Common myeloid progenitor, CD34-positive (primary cell): ENCODE results near the gene PIK3R5.

ENCODE experiments used
- CTCF ChIA-PET: fragments of 350-600 bp; sonication (Branson Sonifier 250); formaldehyde crosslinking; loops from one replicate; lab custom pipeline; 2021; ENCODE audit warnings: antibody characterized with exemption; lab: Charles Lee
- POLR2A ChIA-PET: fragments of 350-600 bp; sonication (Branson Sonifier 250); formaldehyde crosslinking; loops from one replicate; lab custom pipeline; 2021; ENCODE audit warnings: antibody characterized with exemption; lab: Charles Lee
- DNase-seq, 3 donors: peaks; one replicate each; pipeline versions ENCODE4 v3.0.0 to v3.0.0-alpha.2; 2013
- H3K27ac ChIP-seq, 2 experiments: 1 replicate in 1 of 2; 2 replicates in 1 of 2; pipeline ENCODE4 v1.7.0; 2013; ENCODE audit warnings: inconsistent platforms in 2 of 2, low read length in 2 of 2, mild to moderate bottlenecking in 2 of 2, low read depth in 1 of 2, moderate library complexity in 1 of 2; ENCODE audit not compliant: severe bottlenecking in 2 of 2, insufficient read depth in 1 of 2, poor library complexity in 1 of 2
- H3K27me3 ChIP-seq, 5 experiments: replicated peaks in 2 of 5; 1 replicate in 3 of 5; 2 replicates in 2 of 5; pipeline versions ENCODE4 v1.6.1 to v1.7.0; 2013; ENCODE audit warnings: low read length in 4 of 5, mild to moderate bottlenecking in 2 of 5, moderate library complexity in 2 of 5, inconsistent platforms in 1 of 5; ENCODE audit not compliant: insufficient read depth in 5 of 5, control insufficient read depth in 4 of 5
- H3K36me3 ChIP-seq, 4 experiments: 1 replicate in 2 of 4; 2 replicates in 2 of 4; pipeline versions ENCODE4 v1.6.1 to v1.7.0; 2013; ENCODE audit warnings: low read length in 3 of 4, control low read depth in 1 of 4, mild to moderate bottlenecking in 1 of 4; ENCODE audit not compliant: control insufficient read depth in 4 of 4, insufficient read depth in 4 of 4
- H3K4me1 ChIP-seq, 4 experiments: 1 replicate in 3 of 4; 2 replicates in 1 of 4; pipeline versions ENCODE4 v1.6.1 to v1.7.1; 2013; ENCODE audit warnings: low read length in 3 of 4, mild to moderate bottlenecking in 3 of 4, control low read depth in 1 of 4, inconsistent platforms in 1 of 4, moderate library complexity in 1 of 4; ENCODE audit not compliant: control insufficient read depth in 4 of 4, insufficient read depth in 4 of 4; ENCODE audit errors: control extremely low read depth in 1 of 4
- H3K4me3 ChIP-seq, 7 experiments: 1 replicate in 4 of 7; 2 replicates in 3 of 7; pipeline versions ENCODE4 v1.5.1 to v1.7.0; 2013; ENCODE audit warnings: mild to moderate bottlenecking in 7 of 7, low read length in 6 of 7, moderate library complexity in 6 of 7, inconsistent platforms in 2 of 7, low read depth in 2 of 7, control low read depth in 1 of 7; ENCODE audit not compliant: insufficient read depth in 4 of 7, control insufficient read depth in 1 of 7; ENCODE audit errors: extremely low read depth in 1 of 7
- H3K9me3 ChIP-seq, 5 experiments: 1 replicate in 4 of 5; 2 replicates in 1 of 5; pipeline versions ENCODE4 v1.6.1 to v1.7.1; 2013; ENCODE audit warnings: low read length in 4 of 5, mild to moderate bottlenecking in 2 of 5, inconsistent platforms in 1 of 5, low read depth in 1 of 5, moderate library complexity in 1 of 5; ENCODE audit not compliant: control insufficient read depth in 4 of 5, insufficient read depth in 2 of 5; ENCODE audit errors: control extremely low read depth in 1 of 5
- WGBS: methylation state at CpG from one replicate; pipeline ENCODE4 v1.1.5; 2013; ENCODE audit not compliant: insufficient coverage; 5-methylcytosine and 5-hydroxymethylcytosine counted together

PIK3R5 gene

GRCh38 chr17:8954339-8954738 lies 11.2 kb downstream of the PIK3R5 start:
- POLR2A ChIA-PET, result no interaction called here
- Histone ChIP-seq H3K27me3 (no peaks in the 10 kb centered on the region), H3K36me3 (peaks cover 0 to 7% (median 2%) of the 10 kb centered on the region in 4 experiments), H3K9me3 (peaks cover 0 to 4% (median 0%) of the 10 kb centered on the region in 5 experiments), H3K27ac (peak overlapping the region in 1 of 2 experiments; percentile 35), H3K4me3 (peak overlapping the region in 4 of 7 experiments; percentile 3 to 48 (median 34)), H3K4me1 (peaks cover 21 to 44% (median 38%) of the 10 kb centered on the region in 4 experiments)
- CTCF ChIA-PET, result interaction anchor here (0.7 to 1.7 kb wide), 7 partner anchors 12 to 59 kb away, joined by 3 to 6 read pairs (median 4); no protein-coding TSS in a partner anchor
- WGBS, result 6% methylated on average over 10 of the region's 10 CpGs
- peak; percentile 80 to 95 (median 92) for DNase-seq

GRCh38 chr17:8953156-8953885 lies 12.2 kb downstream of the PIK3R5 start:
- H3K4me1 ChIP-seq, result peaks cover 21 to 50% (median 38%) of the 10 kb centered on the region in 4 experiments
- POLR2A ChIA-PET, result no interaction called here

GRCh38 chr17:8952191-8952590 lies 13.3 kb downstream of the PIK3R5 start:
- no peak overlapping the region for H3K4me3 ChIP-seq
- CTCF ChIA-PET, result interaction anchor here (1.4 to 1.9 kb wide), 2 partner anchors 10 to 51 kb away, joined by 4 to 6 read pairs; no protein-coding TSS in a partner anchor
- H3K27me3 ChIP-seq, result no peaks in the 10 kb centered on the region
- H3K27ac ChIP-seq, result no peak overlapping the region
- 100% methylated on average over 1 of the region's 1 CpG for WGBS
- POLR2A ChIA-PET, result no interaction called here
- DNase-seq, result no peak
- peaks cover 0 to 4% (median 0%) of the 10 kb centered on the region in 5 experiments for H3K9me3 ChIP-seq
- peaks cover 20 to 49% (median 38%) of the 10 kb centered on the region in 4 experiments for H3K4me1 ChIP-seq
- peaks cover 0 to 7% (median 0%) of the 10 kb centered on the region in 4 experiments for H3K36me3 ChIP-seq

More at GRCh38 chr17:8953156-8953885, 12.2 kb downstream of the PIK3R5 start:
- CTCF ChIA-PET, result interaction anchor here (1.0 to 1.9 kb wide), 8 partner anchors 9 to 58 kb away, joined by 3 to 6 read pairs (median 4); no protein-coding TSS in a partner anchor
- H3K36me3 ChIP-seq, result peaks cover 0 to 7% (median 0%) of the 10 kb centered on the region in 4 experiments
- H3K9me3 ChIP-seq, result peaks cover 0 to 4% (median 0%) of the 10 kb centered on the region in 5 experiments
- DNase-seq, result no peak
- peak overlapping the region in 1 of 2 experiments; percentile 3 for H3K27ac ChIP-seq
- H3K27me3 ChIP-seq, result no peaks in the 10 kb centered on the region
- 100% methylated on average over 2 of the region's 2 CpGs for WGBS
- H3K4me3 ChIP-seq, result no peak overlapping the region

GRCh38 chr17:8951206-8951605 lies 14.3 kb downstream of the PIK3R5 start:
- POLR2A ChIA-PET, result interaction anchor here (0.6 kb wide), 1 partner anchor 718 kb away, joined by 4 read pairs; no protein-coding TSS in a partner anchor
- no peak for DNase-seq
- H3K9me3 ChIP-seq, result peaks cover 0 to 4% (median 0%) of the 10 kb centered on the region in 5 experiments
- H3K4me3 ChIP-seq, result no peak overlapping the region
- peaks cover 10 to 39% (median 30%) of the 10 kb centered on the region in 4 experiments for H3K4me1 ChIP-seq
- H3K27ac ChIP-seq, result no peak overlapping the region
- H3K36me3 ChIP-seq, result peaks cover 0 to 8% (median 0%) of the 10 kb centered on the region in 4 experiments
- no peaks in the 10 kb centered on the region for H3K27me3 ChIP-seq
- CTCF ChIA-PET, result no interaction called here
- WGBS, result 100% methylated on average over 2 of the region's 4 CpGs

GRCh38 chr17:8949061-8949661 lies 16.3 kb downstream of the PIK3R5 start:
- ChIA-PET POLR2A (no interaction called here), CTCF (no interaction called here)
- Histone ChIP-seq H3K9me3 (peaks cover 0 to 4% (median 0%) of the 10 kb centered on the region in 5 experiments), H3K27ac (no peak overlapping the region), H3K4me1 (peaks cover 8 to 36% (median 22%) of the 10 kb centered on the region in 4 experiments), H3K36me3 (peaks cover 0 to 14% (median 2%) of the 10 kb centered on the region in 4 experiments), H3K4me3 (no peak overlapping the region), H3K27me3 (no peaks in the 10 kb centered on the region)
- WGBS, result 97% methylated on average over 9 of the region's 9 CpGs
- DNase-seq, result no peak

- peaks cover 0 to 15% (median 2%) of the 10 kb centered on the region in 4 experiments for H3K36me3 ChIP-seq
- WGBS, result 97% methylated on average over 5 of the region's 7 CpGs
- H3K4me3 ChIP-seq, result no peak overlapping the region
- peaks cover 2 to 29% (median 15%) of the 10 kb centered on the region in 4 experiments for H3K4me1 ChIP-seq
- H3K27ac ChIP-seq, result no peak overlapping the region
- ChIA-PET CTCF (no interaction called here), POLR2A (no interaction called here)
- peaks cover 0 to 4% (median 0%) of the 10 kb centered on the region in 5 experiments for H3K9me3 ChIP-seq
- DNase-seq, result no peak
- no peaks in the 10 kb centered on the region for H3K27me3 ChIP-seq
Measured at GRCh38 chr17:8948462-8948861, 17.0 kb downstream of the PIK3R5 start.
